Smooth muscle cell (in vitro differentiated cells): ENCODE data around the gene STX16. TPM values are rescaled to one million over a fixed set of nuclear protein-coding genes. Genes with fewer than 3 reads are reported as not detected.

Source experiments
- DNase-seq: peaks from one replicate; lab custom pipeline; 2025; ENCODE audit not compliant: unreplicated experiment; lab: John Stamatoyannopoulos, UW
- H2AFZ ChIP-seq: fragments of 200-600 bp; sonication (generic); 2 replicates; pipeline ENCODE4 v1.6.0; 2016; ENCODE audit warnings: antibody characterized with exemption, low read depth, mild to moderate bottlenecking
- H3F3A ChIP-seq: fragments of 200-600 bp; sonication (generic); 2 replicates; pipeline ENCODE4 v1.6.0; 2017; ENCODE audit warnings: antibody characterized with exemption, low read depth
- H3K27ac ChIP-seq: fragments of 200-600 bp; sonication (generic); 2 replicates; pipeline ENCODE4 v1.5.1; 2016; ENCODE audit warnings: low read depth, mild to moderate bottlenecking
- H3K27me3 ChIP-seq: fragments of 200-600 bp; sonication (generic); 2 replicates; pipeline ENCODE4 v1.6.1; 2016; ENCODE audit warnings: low read depth, mild to moderate bottlenecking
- H3K36me3 ChIP-seq: fragments of 200-600 bp; sonication (generic); 2 replicates; pipeline ENCODE4 v1.5.1; 2016; ENCODE audit warnings: low read depth
- H3K4me1 ChIP-seq: fragments of 200-600 bp; sonication (generic); 2 replicates; pipeline ENCODE4 v1.5.1; 2016; ENCODE audit warnings: low read depth
- H3K4me2 ChIP-seq: fragments of 200-600 bp; sonication (generic); 2 replicates; pipeline ENCODE4 v1.6.0; 2016; ENCODE audit warnings: mild to moderate bottlenecking
- H3K4me3 ChIP-seq: fragments of 200-600 bp; sonication (generic); 2 replicates; pipeline ENCODE4 v1.5.1; 2016; ENCODE audit warnings: mild to moderate bottlenecking
- H3K79me2 ChIP-seq: fragments of 200-600 bp; sonication (generic); 2 replicates; pipeline ENCODE4 v1.6.0; 2016; ENCODE audit warnings: low read depth, mild to moderate bottlenecking
- H3K9ac ChIP-seq: fragments of 200-600 bp; sonication (generic); 2 replicates; pipeline ENCODE4 v1.6.0; 2016; ENCODE audit warnings: low read depth
- H3K9me3 ChIP-seq: fragments of 200-600 bp; sonication (generic); replicated peaks from 2 replicates; pipeline ENCODE4 v1.5.1; 2016; ENCODE audit warnings: low read depth
- H4K20me1 ChIP-seq: fragments of 200-600 bp; sonication (generic); 2 replicates; pipeline ENCODE4 v1.6.0; 2016; ENCODE audit warnings: low read depth
- WGBS: methylation state at CpG from one replicate; pipeline ENCODE4 v1.1.7; 2016; ENCODE audit warnings: low lambda C conversion rate; 5-methylcytosine and 5-hydroxymethylcytosine counted together
- polyA plus RNA-seq: library from polyadenylated mRNA; unstranded; fragments of >200 nt; fragmentation: Nextera tagmentation; extraction: Ambion mirVana; gene quantifications from 2 replicates; pipeline ENCODE4 v1.2.1, GENCODE V29; 2016
- total RNA-seq: library from RNA; depleted of rRNA; stranded (reverse); fragments of >200 nt; gene quantifications from 2 replicates; pipeline ENCODE4 v1.2.3, GENCODE V29; 2014
- TF ChIP-seq, protein P1 (sequence below): fragments of 200-600 bp; sonication (generic); IDR thresholded peaks from 2 replicates; pipeline ENCODE4 v1.5.1; 2017; ENCODE audit warnings: borderline replicate concordance, mild to moderate bottlenecking, antibody characterized with exemption; ENCODE audit not compliant: insufficient read depth, poor library complexity, severe bottlenecking

The STX16 gene
- total and polyA plus RNA-seq, 2 experiments from 2014 or later = 22.5 to 35.8 TPM

DNA sequence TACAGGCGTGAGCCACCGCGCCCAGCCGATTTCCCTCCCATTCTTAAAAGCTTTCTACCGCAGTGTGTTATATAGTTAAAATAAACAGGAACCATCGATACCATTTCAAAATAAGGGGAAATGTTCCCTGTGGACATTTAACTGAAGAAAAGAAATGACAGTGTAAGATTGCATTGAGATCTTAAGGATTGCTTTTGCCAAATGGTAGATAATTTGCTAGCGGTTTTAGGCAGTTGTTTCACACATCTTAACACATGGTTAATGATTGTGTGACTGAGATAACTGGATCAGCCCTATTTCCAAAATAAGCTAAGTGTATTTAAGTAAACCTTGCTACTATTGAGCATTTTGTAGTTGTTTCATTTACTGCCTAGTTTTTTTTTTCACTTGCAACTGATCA lies 15.6 kb downstream of the STX16 start:
- no peaks in the 10 kb centered on the region for H3K27me3 ChIP-seq
- H2AFZ ChIP-seq = no peak overlapping the region
- H3K4me3 ChIP-seq = no peak overlapping the region
- H3K4me1 ChIP-seq = peaks cover 16% of the 10 kb centered on the region
- no peak overlapping the region for H3K4me2 ChIP-seq
- 95% methylated on average over 7 of the region's 7 CpGs for WGBS
- peaks cover 57% of the 10 kb centered on the region for H3K79me2 ChIP-seq
- H3K9ac ChIP-seq = no peak overlapping the region
- H3K27ac ChIP-seq = no peak overlapping the region
- no peaks in the 10 kb centered on the region for H3K9me3 ChIP-seq
- peaks cover 83% of the 10 kb centered on the region for H4K20me1 ChIP-seq
- no peaks in the 10 kb centered on the region for H3F3A ChIP-seq
- peaks cover 3% of the 10 kb centered on the region for H3K36me3 ChIP-seq
- TF ChIP-seq, protein P1, sequence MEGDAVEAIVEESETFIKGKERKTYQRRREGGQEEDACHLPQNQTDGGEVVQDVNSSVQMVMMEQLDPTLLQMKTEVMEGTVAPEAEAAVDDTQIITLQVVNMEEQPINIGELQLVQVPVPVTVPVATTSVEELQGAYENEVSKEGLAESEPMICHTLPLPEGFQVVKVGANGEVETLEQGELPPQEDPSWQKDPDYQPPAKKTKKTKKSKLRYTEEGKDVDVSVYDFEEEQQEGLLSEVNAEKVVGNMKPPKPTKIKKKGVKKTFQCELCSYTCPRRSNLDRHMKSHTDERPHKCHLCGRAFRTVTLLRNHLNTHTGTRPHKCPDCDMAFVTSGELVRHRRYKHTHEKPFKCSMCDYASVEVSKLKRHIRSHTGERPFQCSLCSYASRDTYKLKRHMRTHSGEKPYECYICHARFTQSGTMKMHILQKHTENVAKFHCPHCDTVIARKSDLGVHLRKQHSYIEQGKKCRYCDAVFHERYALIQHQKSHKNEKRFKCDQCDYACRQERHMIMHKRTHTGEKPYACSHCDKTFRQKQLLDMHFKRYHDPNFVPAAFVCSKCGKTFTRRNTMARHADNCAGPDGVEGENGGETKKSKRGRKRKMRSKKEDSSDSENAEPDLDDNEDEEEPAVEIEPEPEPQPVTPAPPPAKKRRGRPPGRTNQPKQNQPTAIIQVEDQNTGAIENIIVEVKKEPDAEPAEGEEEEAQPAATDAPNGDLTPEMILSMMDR = no peak
- no peak for DNase-seq

DNA sequence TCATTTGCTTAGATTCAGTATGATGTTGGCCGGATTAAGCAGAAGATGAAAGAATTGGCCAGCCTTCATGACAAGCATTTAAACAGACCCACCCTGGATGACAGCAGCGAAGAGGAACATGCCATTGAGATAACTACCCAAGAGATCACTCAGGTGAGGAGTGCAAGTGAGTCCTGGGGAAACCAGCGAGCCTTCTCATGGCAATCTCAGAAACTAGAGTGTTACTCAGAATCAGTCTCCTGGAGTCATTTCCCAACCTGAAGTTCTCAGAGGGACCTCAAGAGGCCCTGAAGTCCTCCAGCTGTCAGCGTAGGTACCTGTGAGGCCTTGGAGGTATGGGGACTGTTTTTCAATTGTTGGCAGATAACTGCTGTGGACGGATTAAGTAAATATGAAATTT lies 16.9 kb downstream of the STX16 start:
- Histone ChIP-seq H3K9ac (no peak overlapping the region), H3K27ac (no peak overlapping the region), H3K27me3 (no peaks in the 10 kb centered on the region), H3K79me2 (peaks cover 44% of the 10 kb centered on the region), H4K20me1 (peaks cover 70% of the 10 kb centered on the region), H3F3A (no peaks in the 10 kb centered on the region), H3K4me2 (no peak overlapping the region), H3K9me3 (no peaks in the 10 kb centered on the region), H3K4me3 (no peak overlapping the region), H3K4me1 (peaks cover 16% of the 10 kb centered on the region), H2AFZ (no peak overlapping the region), H3K36me3 (peaks cover 3% of the 10 kb centered on the region)
- TF ChIP-seq, protein P1 = no peak
- WGBS = 86% methylated on average over 5 of the region's 5 CpGs
- DNase-seq = no peak

DNA sequence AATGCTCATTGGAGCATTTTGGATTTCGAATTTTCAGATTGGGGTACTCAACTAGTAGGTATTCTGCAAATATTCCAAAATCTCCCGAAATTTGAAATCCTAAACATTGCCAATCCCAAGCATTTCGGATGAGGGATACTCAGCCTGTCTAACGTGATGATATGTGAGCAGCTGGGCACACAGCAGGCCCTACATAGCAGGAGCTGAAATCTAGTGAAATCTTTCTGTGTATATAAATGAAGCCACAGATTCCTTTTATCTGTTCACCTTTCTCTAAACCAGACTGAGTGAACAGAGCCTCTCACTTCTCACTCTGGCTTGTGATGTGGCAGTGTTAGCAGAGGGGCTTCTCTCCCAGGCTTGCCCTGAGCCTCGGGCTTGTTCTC lies 17.8 kb downstream of the STX16 start:
- Histone ChIP-seq H3K27ac (no peak overlapping the region), H2AFZ (no peak overlapping the region), H3K4me2 (no peak overlapping the region), H4K20me1 (peaks cover 61% of the 10 kb centered on the region), H3F3A (no peaks in the 10 kb centered on the region), H3K4me3 (no peak overlapping the region), H3K9me3 (no peaks in the 10 kb centered on the region), H3K27me3 (no peaks in the 10 kb centered on the region), H3K36me3 (peaks cover 8% of the 10 kb centered on the region), H3K4me1 (peaks cover 16% of the 10 kb centered on the region), H3K79me2 (peaks cover 35% of the 10 kb centered on the region), H3K9ac (no peak overlapping the region)
- no peak for DNase-seq
- 85% methylated on average over 5 of the region's 5 CpGs for WGBS
- TF ChIP-seq, protein P1 = no peak

DNA sequence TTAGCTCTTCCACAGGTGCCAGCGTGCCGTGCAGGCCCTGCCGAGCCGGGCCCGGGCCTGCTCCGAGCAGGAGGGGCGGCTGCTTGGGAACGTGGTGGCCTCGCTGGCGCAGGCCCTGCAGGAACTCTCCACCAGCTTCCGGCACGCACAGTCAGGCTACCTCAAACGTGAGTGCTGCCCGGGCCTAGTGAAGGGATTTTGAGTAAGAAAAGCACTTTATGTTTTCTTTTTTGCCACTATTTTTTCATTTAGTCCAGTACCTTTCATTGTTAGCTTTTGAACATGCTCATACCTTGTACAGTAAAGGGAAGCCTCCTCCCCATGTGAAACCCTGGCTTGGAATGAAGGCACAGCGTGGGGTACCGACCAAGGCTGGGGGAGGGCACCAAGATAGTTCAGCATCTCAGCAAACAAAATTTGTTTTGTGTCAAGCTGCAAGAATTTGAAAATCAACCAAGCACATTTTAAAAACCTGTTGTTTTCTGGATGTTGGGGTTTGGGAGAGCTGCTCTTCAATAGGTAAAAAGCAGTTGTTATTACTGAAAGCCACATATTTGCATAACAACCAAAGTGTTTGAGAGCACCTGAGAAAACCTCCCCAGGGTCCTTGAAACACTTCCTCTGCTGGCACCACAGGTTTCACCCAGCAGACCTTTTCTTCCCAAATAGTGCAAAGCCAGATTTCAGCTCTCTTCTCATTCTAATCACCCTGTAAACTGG lies 18.4 kb downstream of the STX16 start:
- Histone ChIP-seq H3F3A (no peaks in the 10 kb centered on the region), H3K79me2 (peaks cover 30% of the 10 kb centered on the region), H3K9me3 (no peaks in the 10 kb centered on the region), H3K27ac (no peak overlapping the region), H3K4me2 (no peak overlapping the region), H3K4me3 (no peak overlapping the region), H3K9ac (no peak overlapping the region), H2AFZ (no peak overlapping the region), H3K27me3 (no peaks in the 10 kb centered on the region), H4K20me1 (peaks cover 58% of the 10 kb centered on the region), H3K36me3 (peaks cover 10% of the 10 kb centered on the region), H3K4me1 (peaks cover 16% of the 10 kb centered on the region)
- DNase-seq = no peak
- TF ChIP-seq, protein P1 = no peak
- 66% methylated on average over 16 of the region's 16 CpGs for WGBS
